Breast epithelium (tissue), 4 donors: ENCODE results near the gene ACOXL. TPM values are rescaled to one million over a fixed set of nuclear protein-coding genes. Genes with fewer than 3 reads are reported as not detected.

Experiments
- DNase-seq, 2 donors: peaks; one replicate each; pipeline ENCODE4 v3.0.0-alpha.2; 2019; ENCODE audit warnings: low spot score in 2 of 2
- H3K27ac ChIP-seq, 2 donors: fragments of 200-600 bp; sonication (generic) in 1 of 2; one replicate each; pipeline ENCODE4 v1.5.1; 2016 to 2019; ENCODE audit warnings: mild to moderate bottlenecking in 1 of 2
- H3K27me3 ChIP-seq, 2 donors: fragments of 200-600 bp; sonication (generic) in 1 of 2; one replicate each; pipeline versions ENCODE4 v1.5.1 to v1.6.0; 2017 to 2019; ENCODE audit warnings: control low read depth in 1 of 2, mild to moderate bottlenecking in 1 of 2
- H3K36me3 ChIP-seq: fragments of 200-600 bp; one replicate; pipeline ENCODE4 v1.5.1; 2019
- H3K4me1 ChIP-seq, 2 donors: fragments of 200-600 bp; sonication (generic); one replicate each; pipeline ENCODE4 v1.5.1; 2016 to 2019; ENCODE audit warnings: control low read depth in 1 of 2
- H3K4me3 ChIP-seq, 3 donors: fragments of 200-600 bp; sonication (generic); 1 replicate in 2 of 3; 2 replicates in 1 of 3; pipeline ENCODE4 v1.5.1; 2016 to 2019; ENCODE audit warnings: mild to moderate bottlenecking in 3 of 3, moderate library complexity in 2 of 3
- H3K9me3 ChIP-seq, 2 donors: fragments of 200-600 bp; sonication (generic) in 1 of 2; one replicate each; pipeline ENCODE4 v1.5.1; 2016 to 2019; ENCODE audit warnings: control low read depth in 1 of 2
- POLR2A ChIP-seq: fragments of 450-650 bp; IDR thresholded peaks from one replicate; pipeline ENCODE4 v1.6.1; 2016; ENCODE audit warnings: antibody characterized with exemption, mild to moderate bottlenecking, moderate library complexity
- POLR2AphosphoS5 ChIP-seq, 3 donors: sonication (generic); formaldehyde crosslinking; IDR thresholded peaks; one replicate each; pipeline ENCODE4 v1.6.1; 2017; ENCODE audit warnings: antibody characterized with exemption in 3 of 3
- intact Hi-C: fragments of 100-400 bp; cut with DNase I; formaldehyde crosslinking; loops from one replicate; pipeline ENCODE4 v1.15.1; 2023; ENCODE audit warnings: low total_unique reads
- total RNA-seq, 3 donors: library from RNA; depleted of rRNA; stranded (reverse); fragments of >200 nt; gene quantifications; one replicate each; pipeline ENCODE4 v1.1.0, GENCODE V29; 2016
- TF ChIP-seq, protein P1 (sequence below), 3 donors: fragments of 450-650 bp; IDR thresholded peaks; one replicate each; pipeline ENCODE4 v1.5.1; 2016 to 2017; ENCODE audit warnings: antibody characterized with exemption in 3 of 3, mild to moderate bottlenecking in 3 of 3, moderate library complexity in 3 of 3

Gene ACOXL
- total RNA-seq, 3 donors from 2014 or later, result not detected

DNA sequence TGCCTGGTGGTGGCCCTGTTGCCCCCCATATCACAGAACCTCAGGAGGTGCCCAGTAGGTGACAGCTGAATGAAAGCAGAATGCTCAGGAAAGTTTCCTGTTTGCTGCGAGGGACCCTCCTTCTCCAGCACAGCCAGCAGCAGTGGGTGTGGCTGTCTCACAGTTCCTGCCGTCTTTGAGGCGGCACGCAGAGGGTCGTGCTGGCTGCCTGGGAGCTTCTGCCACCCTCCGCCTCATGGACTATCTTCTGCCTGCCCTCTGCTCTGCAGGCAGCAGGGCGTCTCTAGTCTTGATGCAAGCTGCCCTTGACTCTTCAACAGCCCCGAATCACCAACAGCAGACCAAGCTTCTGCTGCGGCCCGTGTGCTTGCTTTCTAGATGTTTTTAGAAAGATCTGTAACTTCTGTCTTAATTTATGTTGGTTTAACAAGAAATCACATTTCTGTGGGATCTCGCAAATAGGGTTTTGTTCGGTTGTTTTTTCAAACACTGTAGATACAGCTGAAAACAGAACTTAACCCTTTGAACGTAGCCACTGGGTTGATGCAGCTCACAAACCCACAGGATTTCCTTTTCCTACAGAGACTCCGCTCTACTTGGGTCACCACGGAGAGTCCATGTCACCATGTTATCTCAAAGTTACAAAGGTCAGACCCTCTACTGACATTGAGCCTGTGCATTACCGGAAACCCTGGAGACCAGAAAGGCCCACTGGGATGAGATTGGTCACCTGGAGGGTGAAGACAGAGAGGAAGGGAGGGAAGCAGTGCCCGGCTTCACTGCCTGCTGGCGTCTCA is 144.9 kb downstream of the ACOXL start:
- intact Hi-C loops, result no loop called here
- Histone ChIP-seq H3K27ac (no peak overlapping the region), H3K4me1 (no peaks in the 10 kb centered on the region), H3K9me3 (no peaks in the 10 kb centered on the region), H3K36me3 (no peaks in the 10 kb centered on the region), H3K27me3 (no peaks in the 10 kb centered on the region), H3K4me3 (no peak overlapping the region)
- TF ChIP-seq POLR2AphosphoS5 (IDR thresholded peaks at IDR 0.05), result no peak
- TF ChIP-seq, protein P1, sequence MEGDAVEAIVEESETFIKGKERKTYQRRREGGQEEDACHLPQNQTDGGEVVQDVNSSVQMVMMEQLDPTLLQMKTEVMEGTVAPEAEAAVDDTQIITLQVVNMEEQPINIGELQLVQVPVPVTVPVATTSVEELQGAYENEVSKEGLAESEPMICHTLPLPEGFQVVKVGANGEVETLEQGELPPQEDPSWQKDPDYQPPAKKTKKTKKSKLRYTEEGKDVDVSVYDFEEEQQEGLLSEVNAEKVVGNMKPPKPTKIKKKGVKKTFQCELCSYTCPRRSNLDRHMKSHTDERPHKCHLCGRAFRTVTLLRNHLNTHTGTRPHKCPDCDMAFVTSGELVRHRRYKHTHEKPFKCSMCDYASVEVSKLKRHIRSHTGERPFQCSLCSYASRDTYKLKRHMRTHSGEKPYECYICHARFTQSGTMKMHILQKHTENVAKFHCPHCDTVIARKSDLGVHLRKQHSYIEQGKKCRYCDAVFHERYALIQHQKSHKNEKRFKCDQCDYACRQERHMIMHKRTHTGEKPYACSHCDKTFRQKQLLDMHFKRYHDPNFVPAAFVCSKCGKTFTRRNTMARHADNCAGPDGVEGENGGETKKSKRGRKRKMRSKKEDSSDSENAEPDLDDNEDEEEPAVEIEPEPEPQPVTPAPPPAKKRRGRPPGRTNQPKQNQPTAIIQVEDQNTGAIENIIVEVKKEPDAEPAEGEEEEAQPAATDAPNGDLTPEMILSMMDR (IDR thresholded peaks at IDR 0.05), result no peak
- DNase-seq, result no peak

DNA sequence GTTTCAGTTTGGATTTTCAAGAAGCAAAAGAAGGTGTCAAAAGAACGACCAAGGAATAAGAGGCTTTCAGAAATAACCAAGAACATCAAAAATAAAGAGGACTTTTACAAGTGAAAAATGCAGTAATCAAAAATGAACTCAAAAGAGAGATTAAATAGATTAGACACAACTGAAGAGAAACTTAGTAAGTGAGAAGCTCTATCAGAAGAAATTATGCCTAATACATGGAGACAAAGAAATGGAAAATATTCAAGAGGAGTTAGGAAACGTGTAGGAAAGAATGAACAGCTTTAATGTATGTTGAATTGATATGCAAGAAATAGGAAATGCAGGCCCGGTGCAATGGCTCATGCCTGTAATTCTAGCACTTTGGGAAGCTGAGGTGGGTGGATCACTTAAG is 145.8 kb downstream of the ACOXL start:
- no peaks in the 10 kb centered on the region for H3K36me3 ChIP-seq
- H3K4me1 ChIP-seq, result no peaks in the 10 kb centered on the region
- TF ChIP-seq POLR2A (no peak), POLR2AphosphoS5 (IDR thresholded peaks at IDR 0.05) (no peak)
- TF ChIP-seq, protein P1 (IDR thresholded peaks at IDR 0.05), result no peak
- no peak overlapping the region for H3K27ac ChIP-seq
- no peaks in the 10 kb centered on the region for H3K9me3 ChIP-seq
- no peaks in the 10 kb centered on the region for H3K27me3 ChIP-seq
- intact Hi-C loops, result no loop called here
- H3K4me3 ChIP-seq, result no peak overlapping the region
- DNase-seq, result no peak

DNA sequence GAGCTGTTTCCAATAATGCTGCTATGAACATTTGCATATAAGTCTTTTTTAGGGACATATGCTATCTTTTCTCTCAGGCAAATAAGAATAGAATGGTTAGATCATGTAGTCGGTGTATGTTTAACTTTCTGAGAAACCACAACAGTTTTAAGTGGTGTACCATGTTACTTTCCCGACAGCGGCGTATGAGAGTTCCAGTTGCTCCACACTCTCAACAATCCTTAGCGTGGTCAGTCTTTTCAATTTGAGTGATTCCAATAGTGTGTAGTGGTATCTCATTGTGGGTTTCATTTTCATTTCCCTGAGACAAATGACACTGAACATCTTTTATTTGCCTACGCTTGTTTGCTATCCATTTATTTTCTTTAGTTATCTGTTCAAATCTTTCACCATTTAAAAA is 149.5 kb downstream of the ACOXL start:
- Histone ChIP-seq H3K27me3 (no peaks in the 10 kb centered on the region), H3K4me1 (no peaks in the 10 kb centered on the region), H3K9me3 (no peaks in the 10 kb centered on the region), H3K27ac (no peak overlapping the region), H3K4me3 (no peak overlapping the region), H3K36me3 (no peaks in the 10 kb centered on the region)
- DNase-seq, result no peak
- TF ChIP-seq POLR2A (no peak), POLR2AphosphoS5 (IDR thresholded peaks at IDR 0.05) (no peak)
- TF ChIP-seq, protein P1 (IDR thresholded peaks at IDR 0.05), result no peak
- intact Hi-C loops, result no loop called here

DNA sequence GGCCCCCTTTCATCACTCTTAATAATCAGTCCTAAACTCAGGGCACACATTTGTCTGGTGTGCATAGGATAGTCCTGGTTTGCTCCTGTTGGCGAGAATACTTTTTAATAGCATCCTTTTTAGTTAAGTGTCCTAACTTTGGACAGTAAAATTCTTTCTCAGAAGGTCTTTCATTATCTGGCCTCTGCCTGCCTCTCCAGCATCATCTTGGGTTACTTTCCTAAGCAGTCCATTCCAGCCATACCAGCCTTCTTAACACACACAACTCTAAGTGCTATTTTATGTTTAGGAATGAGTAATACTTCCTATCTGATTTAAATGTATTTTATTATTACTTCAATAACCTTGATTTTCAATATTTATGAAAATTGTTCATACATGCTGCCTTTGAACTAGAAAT is 151.0 kb downstream of the ACOXL start:
- Histone ChIP-seq H3K4me3 (no peak overlapping the region), H3K36me3 (no peaks in the 10 kb centered on the region), H3K27ac (no peak overlapping the region), H3K9me3 (no peaks in the 10 kb centered on the region), H3K27me3 (no peaks in the 10 kb centered on the region), H3K4me1 (no peaks in the 10 kb centered on the region)
- no peak for DNase-seq
- TF ChIP-seq POLR2AphosphoS5 (IDR thresholded peaks at IDR 0.05) (no peak), POLR2A (no peak)
- TF ChIP-seq, protein P1 (IDR thresholded peaks at IDR 0.05), result no peak
- intact Hi-C loops, result no loop called here

DNA sequence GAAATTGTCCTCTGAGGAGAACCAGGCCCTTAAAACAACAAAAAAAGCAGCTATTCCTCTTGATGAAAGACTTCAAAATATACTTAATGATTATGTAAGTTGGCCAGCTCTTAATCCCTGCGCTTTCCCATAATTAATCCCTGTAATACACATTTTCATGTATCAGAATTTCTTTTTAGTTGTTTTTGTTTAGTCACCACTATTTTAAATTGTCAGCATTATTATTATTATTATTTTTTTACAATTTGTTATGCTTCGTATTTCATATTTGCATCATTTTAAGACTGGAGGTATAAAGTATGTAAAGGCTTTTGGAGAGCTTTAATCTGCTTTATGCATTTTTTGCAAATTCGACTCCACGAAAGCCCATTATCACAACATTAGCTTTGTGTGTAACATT is 152.9 kb downstream of the ACOXL start:
- H3K36me3 ChIP-seq, result no peaks in the 10 kb centered on the region
- intact Hi-C loops, result no loop called here
- no peak overlapping the region for H3K27ac ChIP-seq
- H3K9me3 ChIP-seq, result no peaks in the 10 kb centered on the region
- no peak for TF ChIP-seq POLR2AphosphoS5 (IDR thresholded peaks at IDR 0.05)
- no peak for TF ChIP-seq POLR2A
- H3K27me3 ChIP-seq, result no peaks in the 10 kb centered on the region
- no peak overlapping the region for H3K4me3 ChIP-seq
- H3K4me1 ChIP-seq, result no peaks in the 10 kb centered on the region
- DNase-seq, result no peak
